Spleen (tissue), 7 donors: ENCODE results near the gene DNAH6.

ENCODE experiments used
- POLR2A ChIP-seq, 3 donors: fragments of 450-650 bp; IDR thresholded peaks; one replicate each; pipeline ENCODE4 v1.5.1; 2017; ENCODE audit warnings: antibody characterized with exemption in 3 of 3, mild to moderate bottlenecking in 1 of 3
- POLR2AphosphoS5 ChIP-seq, 3 donors: sonication (generic); formaldehyde crosslinking; IDR thresholded peaks; one replicate each; pipeline ENCODE4 v1.5.1; 2017; ENCODE audit warnings: antibody characterized with exemption in 3 of 3
- TF ChIP-seq, protein P1 (sequence below), 11 experiments: fragments of 200-600 bp in 7 of 11; fragments of 450-650 bp in 4 of 11; sonication (generic) in 4 of 11; IDR thresholded peaks in 8 of 11; conservative IDR thresholded peaks in 3 of 11; 1 replicate in 7 of 11; 2 replicates in 4 of 11; pipeline versions ENCODE4 v1.4.0 to v1.8.0; 2016 to 2021; ENCODE audit warnings: antibody characterized with exemption in 11 of 11, inconsistent platforms in 4 of 11, mild to moderate bottlenecking in 1 of 11
- donor health status: DM: no; HTN: no; CAD: no; lungs with moderate emphysema.
- donor health status: DM: no; HTN: no; CAD: no.
- donor health status: DM: no; HTN: no; CAD: no.

DNA sequence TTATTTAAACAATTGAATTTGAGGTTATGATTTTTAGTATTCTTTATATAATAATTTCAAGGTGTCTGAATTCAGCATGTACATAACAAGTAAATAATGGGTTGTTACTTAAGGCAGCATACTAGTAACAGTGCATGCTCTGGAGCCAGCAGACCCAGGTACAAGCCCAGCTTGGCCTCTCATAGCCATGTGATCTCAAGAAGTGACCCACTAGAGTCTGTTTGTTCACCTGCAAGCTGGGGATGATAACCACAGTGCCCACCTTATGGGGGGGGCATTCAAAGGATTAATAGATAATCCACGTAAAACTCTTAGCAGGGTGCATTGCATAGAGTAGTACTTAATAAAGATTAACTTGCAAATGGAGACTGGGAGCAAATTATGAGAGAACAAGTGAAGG, 201.0 kb downstream of the DNAH6 start:
- no peak for TF ChIP-seq POLR2A (IDR thresholded peaks at IDR 0.05)
- TF ChIP-seq, protein P1, sequence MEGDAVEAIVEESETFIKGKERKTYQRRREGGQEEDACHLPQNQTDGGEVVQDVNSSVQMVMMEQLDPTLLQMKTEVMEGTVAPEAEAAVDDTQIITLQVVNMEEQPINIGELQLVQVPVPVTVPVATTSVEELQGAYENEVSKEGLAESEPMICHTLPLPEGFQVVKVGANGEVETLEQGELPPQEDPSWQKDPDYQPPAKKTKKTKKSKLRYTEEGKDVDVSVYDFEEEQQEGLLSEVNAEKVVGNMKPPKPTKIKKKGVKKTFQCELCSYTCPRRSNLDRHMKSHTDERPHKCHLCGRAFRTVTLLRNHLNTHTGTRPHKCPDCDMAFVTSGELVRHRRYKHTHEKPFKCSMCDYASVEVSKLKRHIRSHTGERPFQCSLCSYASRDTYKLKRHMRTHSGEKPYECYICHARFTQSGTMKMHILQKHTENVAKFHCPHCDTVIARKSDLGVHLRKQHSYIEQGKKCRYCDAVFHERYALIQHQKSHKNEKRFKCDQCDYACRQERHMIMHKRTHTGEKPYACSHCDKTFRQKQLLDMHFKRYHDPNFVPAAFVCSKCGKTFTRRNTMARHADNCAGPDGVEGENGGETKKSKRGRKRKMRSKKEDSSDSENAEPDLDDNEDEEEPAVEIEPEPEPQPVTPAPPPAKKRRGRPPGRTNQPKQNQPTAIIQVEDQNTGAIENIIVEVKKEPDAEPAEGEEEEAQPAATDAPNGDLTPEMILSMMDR (IDR thresholded peaks at IDR 0.05 in 8 of 11, conservative IDR thresholded peaks at IDR 0.05 in 3 of 11) = no peak
- no peak for TF ChIP-seq POLR2AphosphoS5 (IDR thresholded peaks at IDR 0.05)
